ENCODE results near the gene ANTXR1. TPM values are rescaled to one million over a fixed set of nuclear protein-coding genes. Genes with fewer than 3 reads are reported as not detected.

Gene ANTXR1
- 0.27 and 0.35 TPM in 2 replicates for total RNA-seq (2022)
- Bru-seq, nascent RNA, result percentile 14 among the genes with signal in this experiment
- percentile 8 among the genes with signal in this experiment for BruChase-seq, experiment 1, labeled RNA remaining after a 2-hour chase
- percentile 7 among the genes with signal in this experiment for BruChase-seq, experiment 2, labeled RNA remaining after a 6-hour chase
- long read RNA-seq, result 0 reads

GRCh38 chr2:69013142-69013839 is at the start of gene ANTXR1:
TSS of gene ANTXR1 (plus strand) at chr2:69013179. CDS start at chr2:69013500, 321 bp downstream.
- Histone ChIP-seq H3K36me3 (ENCODE audit: control insufficient read depth, insufficient read depth, low read length) (no peaks in the 10 kb centered on the region), H3K27me3 (replicated peaks; ENCODE audit: control insufficient read depth, insufficient read depth, low read length) (peaks cover 3% of the 10 kb centered on the region), H3K4me1 (0 out of 2 replicates have a peak, but pooled peaks cover 3% of the 10 kb centered on the region), H3K4me3 (ENCODE audit: low read depth, low read length) (peak within 1 kb of the TSS; percentile 19; the same call in 1 of the 2 replicates), H3K9me3 (no peaks in the 10 kb centered on the region)
- Mint-ChIP-seq H3K27ac (ENCODE audit: unreplicated experiment) (no peak within 1 kb of the TSS), H3K27me3 (ENCODE audit: insufficient read depth, unreplicated experiment) (peaks cover 33% of the 10 kb centered on the region), H3K36me3 (ENCODE audit: insufficient read depth, unreplicated experiment) (no peaks in the 10 kb centered on the region), H3K9me3 (ENCODE audit: unreplicated experiment) (no peaks in the 10 kb centered on the region), H3K4me1 (ENCODE audit: low read depth, unreplicated experiment) (peaks cover 7% of the 10 kb centered on the region), H3K4me3 (ENCODE audit: unreplicated experiment) (peak within 1 kb of the TSS; percentile 71)
- CTCF ChIA-PET, result interaction anchor here (0.6 kb wide), 1 partner anchor 78 kb away, joined by 7 read pairs; no protein-coding TSS in a partner anchor
- POLR2A ChIA-PET, result no interaction called here
- peak in 1 of 2 experiments; percentile 18 for DNase-seq
- BruUV-seq (replicated peaks), result no TSS peak
- intact Hi-C loops (cut with micrococcal nuclease; ENCODE audit: unreplicated experiment), result no loop called here
- TF ChIP-seq CTCF (IDR thresholded peaks at IDR 0.05; ENCODE audit: insufficient read depth in 1 of 2, low read depth in 1 of 2, low read length in 1 of 2, severe bottlenecking in 1 of 2, unreplicated experiment in 1 of 2), result no peak

GRCh38 chr2:68964282-68964681 is 48.7 kb upstream of the ANTXR1 start:
- no TSS peak for BruUV-seq (replicated peaks)
- H3K36me3 Mint-ChIP-seq (ENCODE audit: insufficient read depth, unreplicated experiment), result no peaks in the 10 kb centered on the region
- POLR2A ChIA-PET, result no interaction called here

GRCh38 chr2:68968221-68968620 is 44.8 kb upstream of the ANTXR1 start:
- BruUV-seq (replicated peaks), result no TSS peak
- ChIA-PET CTCF (no interaction called here), POLR2A (no interaction called here)
- Histone ChIP-seq H3K36me3 (ENCODE audit: control insufficient read depth, insufficient read depth, low read length) (no peaks in the 10 kb centered on the region), H3K9me3 (no peaks in the 10 kb centered on the region), H3K4me3 (ENCODE audit: low read depth, low read length) (no peak overlapping the region), H3K27me3 (replicated peaks; ENCODE audit: control insufficient read depth, insufficient read depth, low read length) (no peaks in the 10 kb centered on the region), H3K4me1 (0 out of 2 replicates have a peak, but pooled peaks cover 3% of the 10 kb centered on the region)
- DNase-seq, result no peak
- H3K27ac Mint-ChIP-seq (ENCODE audit: unreplicated experiment), result no peak overlapping the region
- no peak for TF ChIP-seq CTCF (IDR thresholded peaks at IDR 0.05; ENCODE audit: insufficient read depth in 1 of 2, low read depth in 1 of 2, low read length in 1 of 2, severe bottlenecking in 1 of 2, unreplicated experiment in 1 of 2)
- intact Hi-C loops (cut with micrococcal nuclease; ENCODE audit: unreplicated experiment), result no loop called here
- H3K4me1 Mint-ChIP-seq (ENCODE audit: low read depth, unreplicated experiment), result peaks cover 7% of the 10 kb centered on the region
- H3K4me3 Mint-ChIP-seq (ENCODE audit: unreplicated experiment), result no peak overlapping the region
- H3K9me3 Mint-ChIP-seq (ENCODE audit: unreplicated experiment), result no peaks in the 10 kb centered on the region
- no peaks in the 10 kb centered on the region for H3K36me3 Mint-ChIP-seq (ENCODE audit: insufficient read depth, unreplicated experiment)
- peaks cover 19% of the 10 kb centered on the region for H3K27me3 Mint-ChIP-seq (ENCODE audit: insufficient read depth, unreplicated experiment)

More at GRCh38 chr2:68964282-68964681, 48.7 kb upstream of the ANTXR1 start:
- intact Hi-C loops (cut with micrococcal nuclease; ENCODE audit: unreplicated experiment), result no loop called here
- Mint-ChIP-seq H3K4me3 (ENCODE audit: unreplicated experiment) (no peak overlapping the region), H3K27ac (ENCODE audit: unreplicated experiment) (no peak overlapping the region), H3K9me3 (ENCODE audit: unreplicated experiment) (no peaks in the 10 kb centered on the region), H3K4me1 (ENCODE audit: low read depth, unreplicated experiment) (no peaks in the 10 kb centered on the region), H3K27me3 (ENCODE audit: insufficient read depth, unreplicated experiment) (peaks cover 24% of the 10 kb centered on the region)
- no peak for TF ChIP-seq CTCF (IDR thresholded peaks at IDR 0.05; ENCODE audit: insufficient read depth in 1 of 2, low read depth in 1 of 2, low read length in 1 of 2, severe bottlenecking in 1 of 2, unreplicated experiment in 1 of 2)
- Histone ChIP-seq H3K9me3 (no peaks in the 10 kb centered on the region), H3K4me3 (ENCODE audit: low read depth, low read length) (no peak overlapping the region), H3K4me1 (no peaks in the 10 kb centered on the region), H3K27me3 (replicated peaks; ENCODE audit: control insufficient read depth, insufficient read depth, low read length) (no peaks in the 10 kb centered on the region), H3K36me3 (ENCODE audit: control insufficient read depth, insufficient read depth, low read length) (no peaks in the 10 kb centered on the region)
- CTCF ChIA-PET, result no interaction called here
- no peak for DNase-seq

Measured in Caco-2 (cell line).